BLaER1 treated with 17β-estradiol and CSF1 and Interleukin-3, amounts not matched to agents 10 nM and 100 nM (cell line): ENCODE data around the gene GALNT12.
A peak's percentile ranks its signal among the peaks of the same experiment; 100 is the strongest.

Experiments
- H3K27ac ChIP-seq, 11 experiments: shearing (Covaris generic); formaldehyde crosslinking; 2 replicates each; pipeline ENCODE4 v1.8.1; 2022
- H3K27me3 ChIP-seq, 11 experiments: shearing (Covaris generic); formaldehyde crosslinking; 2 replicates each; pipeline ENCODE4 v1.8.1; 2022
- H3K36me3 ChIP-seq, 11 experiments: shearing (Covaris generic); formaldehyde crosslinking; 2 replicates each; pipeline ENCODE4 v1.8.1; 2022
- H3K4me1 ChIP-seq, 10 experiments: shearing (Covaris generic); formaldehyde crosslinking; 2 replicates each; pipeline ENCODE4 v1.8.1; 2022
- H3K4me2 ChIP-seq, 11 experiments: shearing (Covaris generic); formaldehyde crosslinking; 2 replicates each; pipeline ENCODE4 v1.8.1; 2022
- H3K4me3 ChIP-seq, 10 experiments: shearing (Covaris generic); formaldehyde crosslinking; 2 replicates each; pipeline ENCODE4 v1.8.1; 2022
- H3K9ac ChIP-seq, 11 experiments: shearing (Covaris generic); formaldehyde crosslinking; 2 replicates each; pipeline ENCODE4 v1.8.1; 2022
- H3K9me3 ChIP-seq, 11 experiments: shearing (Covaris generic); formaldehyde crosslinking; replicated peaks in 1 of 11; 2 replicates each; pipeline ENCODE4 v1.8.1; 2022
- H4K20me1 ChIP-seq, 11 experiments: shearing (Covaris generic); formaldehyde crosslinking; 2 replicates each; pipeline ENCODE4 v1.8.1; 2022
- Cebpa-rat ChIP-seq, 11 experiments: shearing (Covaris generic); IDR thresholded peaks; 2 replicates each; pipeline ENCODE4 v1.8.1; 2022

Gene GALNT12

GRCh38 chr9:98838155-98838867 is 30.8 kb downstream of the GALNT12 start:
- Histone ChIP-seq H4K20me1 (no peaks in the 10 kb centered on the region), H3K4me3 (no peak overlapping the region), H3K27me3 (no peaks in the 10 kb centered on the region), H3K4me2 (0 out of 22 replicates have a peak overlapping the region, but pooled peaks of 2 of the 11 experiments have one; percentile 13 to 25), H3K4me1 (peaks cover 0 to 21% (median 0%) of the 10 kb centered on the region in 10 experiments; a peak in 9 of 20 replicates), H3K27ac (no peak overlapping the region), H3K9me3 (no peaks in the 10 kb centered on the region), H3K36me3 (peaks cover 0 to 6% (median 0%) of the 10 kb centered on the region in 11 experiments; a peak in 2 of 22 replicates), H3K9ac (no peak overlapping the region)
- TF ChIP-seq Cebpa-rat (IDR thresholded peaks at IDR 0.05), result no peak

DNA sequence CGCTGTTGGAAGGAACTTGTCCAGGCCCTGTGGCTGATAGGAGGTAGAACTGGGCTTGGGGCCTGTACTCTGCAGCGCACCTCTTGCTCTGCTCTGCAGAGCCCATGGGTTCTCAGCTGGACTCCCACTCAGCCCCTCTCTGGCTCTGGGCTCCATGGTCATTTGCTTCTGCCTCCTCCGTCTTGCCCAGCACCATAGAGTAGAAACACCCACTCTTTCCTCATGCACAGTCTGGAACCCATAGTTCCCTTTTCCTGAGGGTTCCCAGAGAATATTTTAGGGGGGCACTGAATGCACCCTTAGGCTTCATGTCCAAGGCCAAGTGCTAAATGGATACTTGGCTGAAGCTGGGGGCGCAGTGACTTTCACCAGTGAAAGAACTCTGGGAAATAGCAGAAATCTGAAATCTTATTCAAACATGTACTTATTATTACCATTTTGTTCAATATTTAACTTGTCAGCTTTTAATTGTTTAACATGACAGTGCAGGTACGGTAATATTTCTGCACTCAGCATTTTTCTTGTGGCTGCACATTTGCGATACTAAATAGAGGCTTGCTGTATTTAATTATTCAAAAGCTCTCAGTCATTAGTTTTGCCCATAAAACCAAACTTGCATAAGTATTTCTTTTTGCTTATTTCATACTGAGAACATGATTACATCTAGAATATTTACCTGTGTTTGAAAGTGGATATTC is 31.5 kb downstream of the GALNT12 start:
- Histone ChIP-seq H3K36me3 (peaks cover 0 to 6% (median 0%) of the 10 kb centered on the region in 11 experiments; a peak in 2 of 22 replicates), H3K27ac (no peak overlapping the region), H3K4me3 (no peak overlapping the region), H3K4me2 (0 out of 22 replicates have a peak overlapping the region, but pooled peaks of 2 of the 11 experiments have one; percentile 13 to 25), H3K9me3 (no peaks in the 10 kb centered on the region), H3K4me1 (peaks cover 0 to 21% (median 0%) of the 10 kb centered on the region in 10 experiments; a peak in 9 of 20 replicates), H3K27me3 (no peaks in the 10 kb centered on the region), H4K20me1 (no peaks in the 10 kb centered on the region), H3K9ac (no peak overlapping the region)
- no peak for TF ChIP-seq Cebpa-rat (IDR thresholded peaks at IDR 0.05)

- H3K9me3 ChIP-seq, result no peaks in the 10 kb centered on the region
- H3K4me3 ChIP-seq, result no peak overlapping the region
- no peaks in the 10 kb centered on the region for H3K27me3 ChIP-seq
- peaks cover 0 to 6% (median 0%) of the 10 kb centered on the region in 11 experiments; a peak in 2 of 22 replicates for H3K36me3 ChIP-seq
- H3K27ac ChIP-seq, result no peak overlapping the region
- TF ChIP-seq Cebpa-rat (IDR thresholded peaks at IDR 0.05), result no peak
- no peak overlapping the region for H3K4me2 ChIP-seq
- H3K9ac ChIP-seq, result no peak overlapping the region
- H3K4me1 ChIP-seq, result peaks cover 0 to 20% (median 0%) of the 10 kb centered on the region in 10 experiments; a peak in 9 of 20 replicates
- H4K20me1 ChIP-seq, result no peaks in the 10 kb centered on the region
Observed at GRCh38 chr9:98839724-98840123, 32.3 kb downstream of the GALNT12 start.

GRCh38 chr9:98842510-98842909 is 35.0 kb downstream of the GALNT12 start:
- Histone ChIP-seq H3K9ac (no peak overlapping the region), H3K36me3 (peaks cover 0 to 7% (median 0%) of the 10 kb centered on the region in 11 experiments; a peak in 3 of 22 replicates), H3K4me3 (no peak overlapping the region), H3K4me1 (peaks cover 0 to 7% (median 0%) of the 10 kb centered on the region in 10 experiments; a peak in 2 of 20 replicates), H4K20me1 (no peaks in the 10 kb centered on the region), H3K4me2 (no peak overlapping the region), H3K9me3 (no peaks in the 10 kb centered on the region), H3K27me3 (no peaks in the 10 kb centered on the region), H3K27ac (no peak overlapping the region)
- TF ChIP-seq Cebpa-rat (IDR thresholded peaks at IDR 0.05), result no peak

DNA sequence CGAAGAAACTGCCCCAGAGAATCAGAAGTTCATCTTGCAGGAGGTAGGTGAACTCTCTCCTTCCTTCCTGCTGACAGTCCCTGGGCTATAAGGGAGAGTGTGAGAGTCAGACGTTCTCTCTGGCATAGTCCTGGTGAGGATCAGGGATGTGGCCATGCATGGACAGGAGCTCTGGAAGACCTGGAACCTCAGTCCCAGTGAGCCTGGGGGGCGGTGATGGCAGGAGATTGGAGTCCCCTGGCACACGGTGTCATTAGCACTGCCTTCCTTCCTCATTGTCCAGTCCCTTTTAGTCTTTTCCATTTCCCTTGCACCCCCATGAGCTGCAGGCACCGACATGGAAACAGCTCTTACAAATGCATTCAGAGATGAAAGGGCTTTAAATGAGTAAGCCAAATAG is 38.6 kb downstream of the GALNT12 start:
- H3K4me3 ChIP-seq, result no peak overlapping the region
- H4K20me1 ChIP-seq, result no peaks in the 10 kb centered on the region
- peaks cover 0 to 7% (median 0%) of the 10 kb centered on the region in 11 experiments; a peak in 2 of 22 replicates for H3K36me3 ChIP-seq
- H3K4me2 ChIP-seq, result no peak overlapping the region
- no peak for TF ChIP-seq Cebpa-rat (IDR thresholded peaks at IDR 0.05)
- H3K9me3 ChIP-seq, result no peaks in the 10 kb centered on the region
- no peaks in the 10 kb centered on the region; a peak in 2 of 20 replicates for H3K4me1 ChIP-seq
- no peak overlapping the region for H3K9ac ChIP-seq
- H3K27me3 ChIP-seq, result no peaks in the 10 kb centered on the region; a peak in 1 of 22 replicates
- no peak overlapping the region for H3K27ac ChIP-seq

GRCh38 chr9:98846879-98847278 is 39.4 kb downstream of the GALNT12 start:
- no peaks in the 10 kb centered on the region for H4K20me1 ChIP-seq
- no peaks in the 10 kb centered on the region for H3K9me3 ChIP-seq
- H3K4me2 ChIP-seq, result no peak overlapping the region
- no peaks in the 10 kb centered on the region; a peak in 1 of 22 replicates for H3K27me3 ChIP-seq
- H3K4me1 ChIP-seq, result peaks cover 0 to 8% (median 5%) of the 10 kb centered on the region in 10 experiments; a peak in 13 of 20 replicates
- H3K4me3 ChIP-seq, result no peak overlapping the region
- no peak overlapping the region for H3K27ac ChIP-seq
- H3K9ac ChIP-seq, result no peak overlapping the region
- H3K36me3 ChIP-seq, result peaks cover 0 to 7% (median 0%) of the 10 kb centered on the region in 11 experiments; a peak in 2 of 22 replicates
- no peak for TF ChIP-seq Cebpa-rat (IDR thresholded peaks at IDR 0.05)

GRCh38 chr9:98848450-98849149 is 41.1 kb downstream of the GALNT12 start:
- no peak for TF ChIP-seq Cebpa-rat (IDR thresholded peaks at IDR 0.05)
- H3K4me2 ChIP-seq, result no peak overlapping the region
- peaks cover 0 to 7% (median 0%) of the 10 kb centered on the region in 11 experiments; a peak in 1 of 22 replicates for H3K36me3 ChIP-seq
- H3K4me3 ChIP-seq, result no peak overlapping the region
- no peaks in the 10 kb centered on the region for H3K9me3 ChIP-seq
- peaks cover 11 to 20% (median 17%) of the 10 kb centered on the region in 10 experiments; a peak in 19 of 20 replicates for H3K4me1 ChIP-seq
- H4K20me1 ChIP-seq, result no peaks in the 10 kb centered on the region
- H3K27me3 ChIP-seq, result no peaks in the 10 kb centered on the region; a peak in 1 of 22 replicates
- 0 out of 22 replicates have a peak overlapping the region, but pooled peaks of 1 of the 11 experiments have one; percentile 21 for H3K9ac ChIP-seq
- no peak overlapping the region for H3K27ac ChIP-seq

DNA sequence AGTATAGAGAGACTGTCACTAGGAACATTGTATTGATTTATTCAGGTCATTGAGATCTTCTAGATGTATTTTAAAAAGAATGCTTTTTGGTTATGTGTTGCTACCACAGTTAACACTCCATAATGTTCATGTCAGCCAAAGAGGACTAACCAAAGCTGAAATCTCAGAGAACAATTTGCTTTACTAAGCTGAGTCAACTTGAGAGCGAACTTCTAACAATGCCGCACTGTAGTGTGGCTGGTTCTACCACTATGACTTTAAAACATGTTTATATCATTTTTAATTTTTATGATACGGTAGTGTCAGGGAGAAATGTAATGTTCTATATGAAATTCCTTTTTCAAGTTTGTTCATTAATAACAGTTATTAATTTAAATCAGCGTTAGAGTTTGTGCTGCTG is 42.1 kb downstream of the GALNT12 start:
- Histone ChIP-seq H3K4me3 (no peak overlapping the region), H3K27ac (no peak overlapping the region), H3K9ac (no peak overlapping the region), H3K4me1 (peaks cover 11 to 20% (median 17%) of the 10 kb centered on the region in 10 experiments; a peak in 19 of 20 replicates), H3K36me3 (peaks cover 0 to 7% (median 0%) of the 10 kb centered on the region in 11 experiments; a peak in 1 of 22 replicates), H3K27me3 (no peaks in the 10 kb centered on the region; a peak in 1 of 22 replicates), H4K20me1 (no peaks in the 10 kb centered on the region), H3K9me3 (no peaks in the 10 kb centered on the region), H3K4me2 (no peak overlapping the region)
- TF ChIP-seq Cebpa-rat (IDR thresholded peaks at IDR 0.05), result no peak
